ENCODE measurements around the gene SGIP1. TPM values are rescaled to one million over a fixed set of nuclear protein-coding genes. Genes with fewer than 3 reads are reported as not detected.

Gene SGIP1
- total and polyA plus RNA-seq, 2 experiments from 2014 or later, result 2.4 to 6.1 TPM

DNA sequence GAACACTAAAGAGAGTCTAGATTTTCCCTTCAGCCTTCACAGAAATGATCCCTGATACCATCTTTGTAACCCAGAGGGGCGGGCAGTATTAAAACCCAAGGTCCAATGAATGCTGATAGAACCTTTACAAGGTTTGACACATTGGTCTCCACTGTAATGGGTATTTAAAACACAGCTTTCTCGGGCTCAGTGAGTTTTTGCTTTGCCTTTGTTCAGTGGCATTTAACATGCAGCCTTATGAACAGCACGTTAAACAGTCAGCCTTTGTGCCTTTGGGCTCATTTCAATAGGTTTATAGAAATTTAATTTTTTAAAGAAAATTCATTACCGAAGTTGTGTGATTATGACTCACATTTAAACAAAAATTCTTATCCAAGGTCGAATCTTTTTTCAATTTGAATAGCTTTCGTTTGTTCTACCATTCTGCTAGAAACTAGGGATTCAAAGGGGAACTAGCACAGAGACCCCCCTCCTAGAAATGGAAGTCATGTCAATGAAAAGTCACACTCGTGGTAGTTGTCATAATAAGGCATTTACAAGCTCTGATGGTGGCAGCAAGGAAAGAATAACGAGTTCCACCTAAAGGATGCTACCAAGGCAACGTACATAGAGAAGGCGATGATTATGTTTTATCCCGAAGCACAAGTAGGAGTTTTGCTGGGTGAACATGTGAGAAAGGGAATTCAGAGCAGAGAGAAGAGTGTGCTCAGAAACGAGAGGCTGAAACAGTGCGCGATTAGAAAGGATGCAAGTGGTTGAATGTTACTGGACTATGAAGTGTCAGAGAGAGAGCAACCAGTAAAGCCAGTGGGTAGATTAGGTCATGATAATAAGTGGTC lies 66.2 kb downstream of the SGIP1 start:
- peaks cover 6% of the 10 kb centered on the region; the same call in 1 of the 3 replicates for H3K36me3 Mint-ChIP-seq (ENCODE audit: low read depth)
- Histone ChIP-seq H4K20me1 (replicated peaks; ENCODE audit: insufficient read depth) (no peaks in the 10 kb centered on the region), H3K27me3 (ENCODE audit: insufficient read depth) (no peaks in the 10 kb centered on the region), H3K79me2 (replicated peaks; ENCODE audit: insufficient read depth) (no peaks in the 10 kb centered on the region), H3F3A (replicated peaks; ENCODE audit: low read depth) (no peaks in the 10 kb centered on the region), H3K4me3 (no peak overlapping the region), H3K4me1 (ENCODE audit: insufficient read depth) (no peaks in the 10 kb centered on the region), H2AFZ (no peak overlapping the region), H3K27ac (ENCODE audit: low read depth) (no peak overlapping the region), H3K9me2 (ENCODE audit: insufficient read depth) (0 out of 2 replicates have a peak, but pooled peaks cover 4% of the 10 kb centered on the region), H3K36me3 (ENCODE audit: insufficient read depth) (peaks cover 3% of the 10 kb centered on the region; the same call in 1 of the 2 replicates), H3K4me2 (no peak overlapping the region)
- DNase-seq (ENCODE audit: low spot score), result no peak
- H3K4me1 Mint-ChIP-seq, result no peaks in the 10 kb centered on the region
- peaks cover 15% of the 10 kb centered on the region; the same call in 2 of the 3 replicates for H3K9me3 Mint-ChIP-seq
- ATAC-seq, result no peak
- H3K27ac Mint-ChIP-seq, result no peak overlapping the region
- no peak overlapping the region for H3K4me3 Mint-ChIP-seq
- TF ChIP-seq NANOG (IDR thresholded peaks at IDR 0.05; ENCODE audit: borderline replicate concordance), result no peak
- no peak for TF ChIP-seq CTCF (conservative IDR thresholded peaks at IDR 0.05; ENCODE audit: low read depth in 2 of 2)
- TF ChIP-seq, protein P1, sequence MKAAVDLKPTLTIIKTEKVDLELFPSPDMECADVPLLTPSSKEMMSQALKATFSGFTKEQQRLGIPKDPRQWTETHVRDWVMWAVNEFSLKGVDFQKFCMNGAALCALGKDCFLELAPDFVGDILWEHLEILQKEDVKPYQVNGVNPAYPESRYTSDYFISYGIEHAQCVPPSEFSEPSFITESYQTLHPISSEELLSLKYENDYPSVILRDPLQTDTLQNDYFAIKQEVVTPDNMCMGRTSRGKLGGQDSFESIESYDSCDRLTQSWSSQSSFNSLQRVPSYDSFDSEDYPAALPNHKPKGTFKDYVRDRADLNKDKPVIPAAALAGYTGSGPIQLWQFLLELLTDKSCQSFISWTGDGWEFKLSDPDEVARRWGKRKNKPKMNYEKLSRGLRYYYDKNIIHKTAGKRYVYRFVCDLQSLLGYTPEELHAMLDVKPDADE (IDR thresholded peaks at IDR 0.05), result no peak
- TF ChIP-seq JUNB (IDR thresholded peaks at IDR 0.05; ENCODE audit: unreplicated experiment), result no peak
- no peaks in the 10 kb centered on the region for H3K27me3 Mint-ChIP-seq (ENCODE audit: insufficient read depth, low read depth, poor library complexity)

GRCh38 chr1:66605419-66605997 lies 71.6 kb downstream of the SGIP1 start:
- no peaks in the 10 kb centered on the region for H3K4me1 Mint-ChIP-seq
- Histone ChIP-seq H3K27ac (ENCODE audit: low read depth) (no peak overlapping the region), H3K4me1 (ENCODE audit: insufficient read depth) (no peaks in the 10 kb centered on the region), H3K9me2 (ENCODE audit: insufficient read depth) (no peaks in the 10 kb centered on the region), H3K36me3 (ENCODE audit: insufficient read depth) (no peaks in the 10 kb centered on the region), H4K20me1 (replicated peaks; ENCODE audit: insufficient read depth) (no peaks in the 10 kb centered on the region), H3K27me3 (ENCODE audit: insufficient read depth) (no peaks in the 10 kb centered on the region), H2AFZ (no peak overlapping the region), H3K4me3 (no peak overlapping the region), H3K4me2 (no peak overlapping the region), H3K79me2 (replicated peaks; ENCODE audit: insufficient read depth) (no peaks in the 10 kb centered on the region), H3F3A (replicated peaks; ENCODE audit: low read depth) (no peaks in the 10 kb centered on the region)
- no peaks in the 10 kb centered on the region for H3K36me3 Mint-ChIP-seq (ENCODE audit: low read depth)
- no peak overlapping the region for H3K4me3 Mint-ChIP-seq
- ATAC-seq (no peak), DNase-seq (ENCODE audit: low spot score) (no peak)
- no peak overlapping the region for H3K27ac Mint-ChIP-seq
- no peaks in the 10 kb centered on the region for H3K27me3 Mint-ChIP-seq (ENCODE audit: insufficient read depth, low read depth, poor library complexity)
- no peaks in the 10 kb centered on the region for H3K9me3 Mint-ChIP-seq
- no peak for TF ChIP-seq CREB1 (CRISPR knock-in tag; IDR thresholded peaks at IDR 0.05; ENCODE audit: low read depth)
- no peak for TF ChIP-seq EZH2 (IDR thresholded peaks at IDR 0.05; ENCODE audit: low read depth, unreplicated experiment)
- TF ChIP-seq ZNF114 (CRISPR knock-in tag; IDR thresholded peaks at IDR 0.05), result no peak
- TF ChIP-seq JUNB (IDR thresholded peaks at IDR 0.05; ENCODE audit: unreplicated experiment), result no peak
- TF ChIP-seq POLR2AphosphoS5 (IDR thresholded peaks at IDR 0.05; ENCODE audit: low read depth), result no peak
- TF ChIP-seq ZNF331 (CRISPR knock-in tag; IDR thresholded peaks at IDR 0.05; ENCODE audit: low read depth), result no peak
- TF ChIP-seq, protein P2, sequence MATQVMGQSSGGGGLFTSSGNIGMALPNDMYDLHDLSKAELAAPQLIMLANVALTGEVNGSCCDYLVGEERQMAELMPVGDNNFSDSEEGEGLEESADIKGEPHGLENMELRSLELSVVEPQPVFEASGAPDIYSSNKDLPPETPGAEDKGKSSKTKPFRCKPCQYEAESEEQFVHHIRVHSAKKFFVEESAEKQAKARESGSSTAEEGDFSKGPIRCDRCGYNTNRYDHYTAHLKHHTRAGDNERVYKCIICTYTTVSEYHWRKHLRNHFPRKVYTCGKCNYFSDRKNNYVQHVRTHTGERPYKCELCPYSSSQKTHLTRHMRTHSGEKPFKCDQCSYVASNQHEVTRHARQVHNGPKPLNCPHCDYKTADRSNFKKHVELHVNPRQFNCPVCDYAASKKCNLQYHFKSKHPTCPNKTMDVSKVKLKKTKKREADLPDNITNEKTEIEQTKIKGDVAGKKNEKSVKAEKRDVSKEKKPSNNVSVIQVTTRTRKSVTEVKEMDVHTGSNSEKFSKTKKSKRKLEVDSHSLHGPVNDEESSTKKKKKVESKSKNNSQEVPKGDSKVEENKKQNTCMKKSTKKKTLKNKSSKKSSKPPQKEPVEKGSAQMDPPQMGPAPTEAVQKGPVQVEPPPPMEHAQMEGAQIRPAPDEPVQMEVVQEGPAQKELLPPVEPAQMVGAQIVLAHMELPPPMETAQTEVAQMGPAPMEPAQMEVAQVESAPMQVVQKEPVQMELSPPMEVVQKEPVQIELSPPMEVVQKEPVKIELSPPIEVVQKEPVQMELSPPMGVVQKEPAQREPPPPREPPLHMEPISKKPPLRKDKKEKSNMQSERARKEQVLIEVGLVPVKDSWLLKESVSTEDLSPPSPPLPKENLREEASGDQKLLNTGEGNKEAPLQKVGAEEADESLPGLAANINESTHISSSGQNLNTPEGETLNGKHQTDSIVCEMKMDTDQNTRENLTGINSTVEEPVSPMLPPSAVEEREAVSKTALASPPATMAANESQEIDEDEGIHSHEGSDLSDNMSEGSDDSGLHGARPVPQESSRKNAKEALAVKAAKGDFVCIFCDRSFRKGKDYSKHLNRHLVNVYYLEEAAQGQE (IDR thresholded peaks at IDR 0.05; ENCODE audit: unreplicated experiment), result no peak

All from GM23338 (cell line).